ENCODE measurements around the gene WDR64. TPM values are rescaled to one million over a fixed set of nuclear protein-coding genes. Genes with fewer than 3 reads are reported as not detected.

WDR64 gene
- polyA plus RNA-seq, 1 donor from 2014 or later: 0.21 TPM

GRCh38 chr1:241605146-241605805 lies 46.8 kb upstream of the WDR64 start:
- no peaks in the 10 kb centered on the region for H3K79me2 ChIP-seq (replicated peaks; ENCODE audit: insufficient read depth, low read length)
- H2AFZ ChIP-seq (ENCODE audit: low read depth, low read length): no peak overlapping the region
- no peaks in the 10 kb centered on the region for H3F3A ChIP-seq (ENCODE audit: insufficient read depth, low read length, poor library complexity, severe bottlenecking)
- TF ChIP-seq RAD21 (conservative IDR thresholded peaks at IDR 0.05) (peak; percentile 47), SMC3 (conservative IDR thresholded peaks at IDR 0.05; ENCODE audit: poor library complexity) (peak; percentile 55), MXI1 (conservative IDR thresholded peaks at IDR 0.05; ENCODE audit: poor library complexity, severe bottlenecking) (no peak), CTCF (IDR thresholded peaks at IDR 0.05; ENCODE audit: poor library complexity, severe bottlenecking) (peak; percentile 56), POLR2AphosphoS5 (IDR thresholded peaks at IDR 0.05) (no peak)
- no peaks in the 10 kb centered on the region for H3K36me3 ChIP-seq (ENCODE audit: insufficient read depth, low read length)
- no peaks in the 10 kb centered on the region for H4K20me1 ChIP-seq (ENCODE audit: insufficient read depth)
- no peak overlapping the region for H3K27ac ChIP-seq (ENCODE audit: low read length)
- H3K27me3 ChIP-seq (ENCODE audit: insufficient read depth, low read depth, low read length): no peaks in the 10 kb centered on the region
- H3K9ac ChIP-seq (ENCODE audit: low read length): no peak overlapping the region
- H3K4me2 ChIP-seq (ENCODE audit: low read length): no peak overlapping the region
- H3K4me3 ChIP-seq (ENCODE audit: low read length): no peak overlapping the region
- H3K9me3 ChIP-seq (ENCODE audit: low read length): no peaks in the 10 kb centered on the region
- no peaks in the 10 kb centered on the region for H3K9me2 ChIP-seq (ENCODE audit: insufficient read depth, low read length)

- H3K4me2 ChIP-seq (ENCODE audit: low read length): no peak overlapping the region
- no peak overlapping the region for H3K27ac ChIP-seq (ENCODE audit: low read length)
- H4K20me1 ChIP-seq (ENCODE audit: insufficient read depth): no peaks in the 10 kb centered on the region
- H3F3A ChIP-seq (ENCODE audit: insufficient read depth, low read length, poor library complexity, severe bottlenecking): no peaks in the 10 kb centered on the region
- H3K9ac ChIP-seq (ENCODE audit: low read length): no peak overlapping the region
- no peaks in the 10 kb centered on the region for H3K27me3 ChIP-seq (ENCODE audit: insufficient read depth, low read depth, low read length)
- no peaks in the 10 kb centered on the region for H3K9me3 ChIP-seq (ENCODE audit: low read length)
- no peaks in the 10 kb centered on the region for H3K9me2 ChIP-seq (ENCODE audit: insufficient read depth, low read length)
- H3K4me3 ChIP-seq (ENCODE audit: low read length): no peak overlapping the region
- TF ChIP-seq EP300 (conservative IDR thresholded peaks at IDR 0.05; ENCODE audit: poor library complexity, severe bottlenecking): no peak
- no peak for TF ChIP-seq POLR2AphosphoS5 (IDR thresholded peaks at IDR 0.05)
- TF ChIP-seq EZH2 (IDR thresholded peaks at IDR 0.05; ENCODE audit: borderline replicate concordance, insufficient read depth, low read length, poor library complexity, severe bottlenecking): no peak
- TF ChIP-seq MXI1 (conservative IDR thresholded peaks at IDR 0.05; ENCODE audit: poor library complexity, severe bottlenecking): no peak
- no peak for TF ChIP-seq CTCF (IDR thresholded peaks at IDR 0.05; ENCODE audit: poor library complexity, severe bottlenecking)
- TF ChIP-seq REST (IDR thresholded peaks at IDR 0.05; ENCODE audit: borderline replicate concordance): no peak
- no peak for TF ChIP-seq TAF1 (IDR thresholded peaks at IDR 0.05; ENCODE audit: low read depth)
- no peak for TF ChIP-seq SMC3 (conservative IDR thresholded peaks at IDR 0.05; ENCODE audit: poor library complexity)
- TF ChIP-seq RAD21 (conservative IDR thresholded peaks at IDR 0.05): no peak
- no peak overlapping the region for H2AFZ ChIP-seq (ENCODE audit: low read depth, low read length)
- H3K79me2 ChIP-seq (replicated peaks; ENCODE audit: insufficient read depth, low read length): no peaks in the 10 kb centered on the region
- H3K36me3 ChIP-seq (ENCODE audit: insufficient read depth, low read length): no peaks in the 10 kb centered on the region
Measured at GRCh38 chr1:241606544-241606943, 45.5 kb upstream of the WDR64 start.

Measured in neural cell (in vitro differentiated cells).